HepG2 (cell line): ENCODE measurements around the gene EXOSC6. TPM values are rescaled to one million over a fixed set of nuclear protein-coding genes. Genes with fewer than 3 reads are reported as not detected.

ENCODE experiments used
- HMG20A ChIP-seq: IDR thresholded peaks from 2 replicates; pipeline ENCODE4 v1.6.1; 2016; ENCODE audit warnings: borderline replicate concordance
- KLF11 ChIP-seq: IDR thresholded peaks from 2 replicates; pipeline ENCODE4 v1.6.1; 2016; ENCODE audit warnings: missing compliant biosample characterization
- RFXAP ChIP-seq: sonication (generic); formaldehyde crosslinking; IDR thresholded peaks from 2 replicates; pipeline ENCODE4 v1.4.0; 2020; ENCODE audit warnings: missing genetic modification reagents, borderline replicate concordance
- ZBTB7A ChIP-seq: sonication (generic); formaldehyde crosslinking; IDR thresholded peaks from 2 replicates; pipeline ENCODE4 v1.8.0; 2022; ENCODE audit warnings: mild to moderate bottlenecking, missing genetic modification reagents
- ZFP36L2 ChIP-seq: sonication (generic); formaldehyde crosslinking; IDR thresholded peaks from 2 replicates; pipeline ENCODE4 v1.4.0; 2020; ENCODE audit warnings: missing genetic modification reagents
- ZNF333 ChIP-seq: sonication (generic); formaldehyde crosslinking; IDR thresholded peaks from 2 replicates; pipeline ENCODE4 v1.4.0; 2020; ENCODE audit warnings: mild to moderate bottlenecking, missing genetic modification reagents, borderline replicate concordance
- ZNF510 ChIP-seq: sonication (generic); formaldehyde crosslinking; IDR thresholded peaks from 2 replicates; pipeline ENCODE4 v1.4.0; 2020; ENCODE audit warnings: low read depth, mild to moderate bottlenecking, missing genetic modification reagents
- ZNF567 ChIP-seq: sonication (generic); formaldehyde crosslinking; IDR thresholded peaks from 2 replicates; pipeline ENCODE4 v1.8.1; 2023; ENCODE audit warnings: mild to moderate bottlenecking, missing genetic modification reagents, borderline replicate concordance
- ZNF589 ChIP-seq: sonication (generic); formaldehyde crosslinking; conservative IDR thresholded peaks from 2 replicates; pipeline ENCODE4 v1.8.0; 2022; ENCODE audit warnings: mild to moderate bottlenecking, moderate library complexity, missing genetic modification reagents
- polyA plus RNA-seq, 8 experiments: library from polyadenylated mRNA; depleted of rRNA in 3 of 8; stranded (reverse) in 7 of 8; unstranded in 1 of 8; fragments of >200 nt; fragmentation: Illumina TruSeq in 4 of 8; extraction: Trizol in 4 of 8; gene quantifications; 2 replicates each; pipeline versions ENCODE4 v1.2.1 to v1.2.3, GENCODE V29; 2011 to 2016; ENCODE audit warnings: low read depth in 4 of 8, missing spikeins in 1 of 8, mixed read lengths in 1 of 8; ENCODE audit not compliant: insufficient read depth in 1 of 8
- total RNA-seq, 5 experiments: library from RNA; depleted of rRNA; stranded (reverse); fragments of >200 nt; fragmentation: Illumina TruSeq; extraction: Trizol; gene quantifications; 2 replicates each; pipeline ENCODE4 v1.2.3, GENCODE V29; 2016; ENCODE audit warnings: low read depth in 1 of 5
- TF ChIP-seq, protein P1 (sequence below): sonication (generic); formaldehyde crosslinking; conservative IDR thresholded peaks from 2 replicates; pipeline ENCODE4 v1.4.0; 2020; ENCODE audit warnings: missing genetic modification reagents
- TF ChIP-seq, protein P2 (sequence below): sonication (generic); formaldehyde crosslinking; IDR thresholded peaks from 2 replicates; pipeline ENCODE4 v1.4.0; 2020; ENCODE audit warnings: mild to moderate bottlenecking, missing genetic modification reagents
- TF ChIP-seq, protein P3 (sequence below): sonication (generic); formaldehyde crosslinking; IDR thresholded peaks from 2 replicates; pipeline ENCODE4 v1.8.0; 2023; ENCODE audit warnings: mild to moderate bottlenecking, missing genetic modification reagents
- TF ChIP-seq, protein P4 (sequence below): sonication (generic); formaldehyde crosslinking; IDR thresholded peaks from 2 replicates; pipeline ENCODE4 v1.5.0; 2020; ENCODE audit warnings: missing genetic modification reagents, mild to moderate bottlenecking, borderline replicate concordance
- TF ChIP-seq, protein P5 (sequence below): sonication (generic); formaldehyde crosslinking; IDR thresholded peaks from 2 replicates; pipeline ENCODE4 v1.4.0; 2020; ENCODE audit warnings: missing genetic modification reagents

The EXOSC6 gene
- total and polyA plus RNA-seq, 2 of the 13 experiments (the other 11 are each of a cell fraction or from before 2014, with no cell fraction given), result 13.1 to 39.9 TPM

DNA sequence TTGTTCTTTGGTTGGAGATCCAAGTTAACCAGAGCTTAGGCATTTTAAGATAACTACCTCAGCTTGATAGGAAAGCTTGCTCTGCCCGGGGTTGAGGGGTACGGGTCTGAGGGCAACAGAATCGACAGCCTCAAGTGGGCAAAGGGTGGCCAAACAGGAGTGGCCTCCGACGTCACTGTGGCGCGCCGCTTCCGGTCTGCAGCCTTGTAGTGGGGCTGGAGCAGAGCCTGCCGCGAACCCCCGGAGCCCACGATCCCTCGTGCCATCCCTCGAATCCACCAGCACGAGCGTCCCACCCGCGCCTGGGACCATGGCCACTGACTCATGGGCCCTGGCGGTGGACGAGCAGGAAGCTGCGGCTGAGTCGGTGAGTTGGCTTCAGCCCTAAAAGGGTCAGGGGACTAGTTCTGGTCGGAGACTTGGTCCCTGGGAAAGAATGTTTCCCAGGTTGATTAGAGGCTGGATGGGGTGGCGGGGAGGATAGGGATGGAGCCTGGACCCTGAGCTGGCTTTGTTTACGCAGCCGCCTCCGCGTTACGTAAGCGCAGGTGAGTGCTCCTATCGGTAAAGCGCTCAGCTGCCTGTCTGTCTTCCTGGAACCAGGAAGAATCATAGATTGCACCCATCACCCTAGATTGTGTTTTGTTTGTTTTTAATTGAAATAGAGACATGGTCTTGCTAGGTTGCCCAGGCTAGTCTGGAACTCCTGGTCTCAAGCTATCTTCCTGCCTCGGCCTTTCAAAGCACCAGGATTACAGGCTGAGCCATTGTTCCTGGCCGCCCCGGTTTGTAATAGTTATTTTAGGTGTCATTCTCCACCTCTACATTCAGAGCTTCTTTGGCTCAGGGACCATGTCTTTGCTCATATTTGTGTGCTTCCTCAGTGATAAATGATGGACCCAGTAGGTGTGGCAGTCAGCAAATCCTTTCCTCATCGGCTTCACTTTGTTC, 47.5 kb upstream of the EXOSC6 start, which contains the start of gene DDX19B (continued):
- TF ChIP-seq ZNF510 (CRISPR knock-in tag) (peak; percentile 75; the same call in 1 of the 2 replicates), ZNF333 (CRISPR knock-in tag) (peak; percentile 97), ZBTB7A (CRISPR knock-in tag) (peak; percentile 95), KLF11 (CRISPR knock-in tag) (peak; percentile 17; the same call in 1 of the 2 replicates), ZFP36L2 (CRISPR knock-in tag) (peak; percentile 17; the same call in 1 of the 2 replicates), ZNF589 (CRISPR knock-in tag) (peak; percentile 93), HMG20A (CRISPR knock-in tag) (0 out of 2 replicates have a peak, but pooled peaks have one; percentile 10), RFXAP (no peak; the same call in 1 of the 2 replicates), ZNF567 (peak; percentile 96; the same call in 1 of the 2 replicates)
- TF ChIP-seq, protein P1, sequence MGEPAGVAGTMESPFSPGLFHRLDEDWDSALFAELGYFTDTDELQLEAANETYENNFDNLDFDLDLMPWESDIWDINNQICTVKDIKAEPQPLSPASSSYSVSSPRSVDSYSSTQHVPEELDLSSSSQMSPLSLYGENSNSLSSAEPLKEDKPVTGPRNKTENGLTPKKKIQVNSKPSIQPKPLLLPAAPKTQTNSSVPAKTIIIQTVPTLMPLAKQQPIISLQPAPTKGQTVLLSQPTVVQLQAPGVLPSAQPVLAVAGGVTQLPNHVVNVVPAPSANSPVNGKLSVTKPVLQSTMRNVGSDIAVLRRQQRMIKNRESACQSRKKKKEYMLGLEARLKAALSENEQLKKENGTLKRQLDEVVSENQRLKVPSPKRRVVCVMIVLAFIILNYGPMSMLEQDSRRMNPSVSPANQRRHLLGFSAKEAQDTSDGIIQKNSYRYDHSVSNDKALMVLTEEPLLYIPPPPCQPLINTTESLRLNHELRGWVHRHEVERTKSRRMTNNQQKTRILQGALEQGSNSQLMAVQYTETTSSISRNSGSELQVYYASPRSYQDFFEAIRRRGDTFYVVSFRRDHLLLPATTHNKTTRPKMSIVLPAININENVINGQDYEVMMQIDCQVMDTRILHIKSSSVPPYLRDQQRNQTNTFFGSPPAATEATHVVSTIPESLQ (CRISPR knock-in tag), result no peak
- TF ChIP-seq, protein P2, sequence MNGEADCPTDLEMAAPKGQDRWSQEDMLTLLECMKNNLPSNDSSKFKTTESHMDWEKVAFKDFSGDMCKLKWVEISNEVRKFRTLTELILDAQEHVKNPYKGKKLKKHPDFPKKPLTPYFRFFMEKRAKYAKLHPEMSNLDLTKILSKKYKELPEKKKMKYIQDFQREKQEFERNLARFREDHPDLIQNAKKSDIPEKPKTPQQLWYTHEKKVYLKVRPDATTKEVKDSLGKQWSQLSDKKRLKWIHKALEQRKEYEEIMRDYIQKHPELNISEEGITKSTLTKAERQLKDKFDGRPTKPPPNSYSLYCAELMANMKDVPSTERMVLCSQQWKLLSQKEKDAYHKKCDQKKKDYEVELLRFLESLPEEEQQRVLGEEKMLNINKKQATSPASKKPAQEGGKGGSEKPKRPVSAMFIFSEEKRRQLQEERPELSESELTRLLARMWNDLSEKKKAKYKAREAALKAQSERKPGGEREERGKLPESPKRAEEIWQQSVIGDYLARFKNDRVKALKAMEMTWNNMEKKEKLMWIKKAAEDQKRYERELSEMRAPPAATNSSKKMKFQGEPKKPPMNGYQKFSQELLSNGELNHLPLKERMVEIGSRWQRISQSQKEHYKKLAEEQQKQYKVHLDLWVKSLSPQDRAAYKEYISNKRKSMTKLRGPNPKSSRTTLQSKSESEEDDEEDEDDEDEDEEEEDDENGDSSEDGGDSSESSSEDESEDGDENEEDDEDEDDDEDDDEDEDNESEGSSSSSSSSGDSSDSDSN (CRISPR knock-in tag), result peak; percentile 90
- TF ChIP-seq, protein P3, sequence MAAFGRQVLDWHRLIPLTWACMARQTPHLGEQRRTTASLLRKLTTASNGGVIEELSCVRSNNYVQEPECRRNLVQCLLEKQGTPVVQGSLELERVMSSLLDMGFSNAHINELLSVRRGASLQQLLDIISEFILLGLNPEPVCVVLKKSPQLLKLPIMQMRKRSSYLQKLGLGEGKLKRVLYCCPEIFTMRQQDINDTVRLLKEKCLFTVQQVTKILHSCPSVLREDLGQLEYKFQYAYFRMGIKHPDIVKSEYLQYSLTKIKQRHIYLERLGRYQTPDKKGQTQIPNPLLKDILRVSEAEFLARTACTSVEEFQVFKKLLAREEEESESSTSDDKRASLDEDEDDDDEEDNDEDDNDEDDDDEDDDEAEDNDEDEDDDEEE (CRISPR knock-in tag), result 0 out of 2 replicates have a peak, but pooled peaks have one; percentile 14
- TF ChIP-seq, protein P4, sequence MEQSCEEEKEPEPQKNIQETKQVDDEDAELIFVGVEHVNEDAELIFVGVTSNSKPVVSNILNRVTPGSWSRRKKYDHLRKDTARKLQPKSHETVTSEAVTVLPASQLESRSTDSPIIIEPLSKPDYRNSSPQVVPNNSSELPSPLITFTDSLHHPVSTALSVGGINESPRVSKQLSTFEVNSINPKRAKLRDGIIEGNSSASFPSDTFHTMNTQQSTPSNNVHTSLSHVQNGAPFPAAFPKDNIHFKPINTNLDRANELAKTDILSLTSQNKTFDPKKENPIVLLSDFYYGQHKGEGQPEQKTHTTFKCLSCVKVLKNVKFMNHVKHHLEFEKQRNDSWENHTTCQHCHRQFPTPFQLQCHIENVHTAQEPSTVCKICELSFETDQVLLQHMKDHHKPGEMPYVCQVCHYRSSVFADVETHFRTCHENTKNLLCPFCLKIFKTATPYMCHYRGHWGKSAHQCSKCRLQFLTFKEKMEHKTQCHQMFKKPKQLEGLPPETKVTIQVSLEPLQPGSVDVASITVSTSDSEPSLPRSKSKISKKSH (CRISPR knock-in tag), result peak; percentile 98
- TF ChIP-seq, protein P5, sequence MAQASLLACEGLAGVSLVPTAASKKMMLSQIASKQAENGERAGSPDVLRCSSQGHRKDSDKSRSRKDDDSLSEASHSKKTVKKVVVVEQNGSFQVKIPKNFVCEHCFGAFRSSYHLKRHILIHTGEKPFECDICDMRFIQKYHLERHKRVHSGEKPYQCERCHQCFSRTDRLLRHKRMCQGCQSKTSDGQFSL (CRISPR knock-in tag), result no peak
